ENCODE measurements around the gene FCN3. TPM values are rescaled to one million over a fixed set of nuclear protein-coding genes. Genes with fewer than 3 reads are reported as not detected.

Gene FCN3
- polyA plus RNA-seq, 2 donors, result 1.6 to 2.6 TPM

DNA sequence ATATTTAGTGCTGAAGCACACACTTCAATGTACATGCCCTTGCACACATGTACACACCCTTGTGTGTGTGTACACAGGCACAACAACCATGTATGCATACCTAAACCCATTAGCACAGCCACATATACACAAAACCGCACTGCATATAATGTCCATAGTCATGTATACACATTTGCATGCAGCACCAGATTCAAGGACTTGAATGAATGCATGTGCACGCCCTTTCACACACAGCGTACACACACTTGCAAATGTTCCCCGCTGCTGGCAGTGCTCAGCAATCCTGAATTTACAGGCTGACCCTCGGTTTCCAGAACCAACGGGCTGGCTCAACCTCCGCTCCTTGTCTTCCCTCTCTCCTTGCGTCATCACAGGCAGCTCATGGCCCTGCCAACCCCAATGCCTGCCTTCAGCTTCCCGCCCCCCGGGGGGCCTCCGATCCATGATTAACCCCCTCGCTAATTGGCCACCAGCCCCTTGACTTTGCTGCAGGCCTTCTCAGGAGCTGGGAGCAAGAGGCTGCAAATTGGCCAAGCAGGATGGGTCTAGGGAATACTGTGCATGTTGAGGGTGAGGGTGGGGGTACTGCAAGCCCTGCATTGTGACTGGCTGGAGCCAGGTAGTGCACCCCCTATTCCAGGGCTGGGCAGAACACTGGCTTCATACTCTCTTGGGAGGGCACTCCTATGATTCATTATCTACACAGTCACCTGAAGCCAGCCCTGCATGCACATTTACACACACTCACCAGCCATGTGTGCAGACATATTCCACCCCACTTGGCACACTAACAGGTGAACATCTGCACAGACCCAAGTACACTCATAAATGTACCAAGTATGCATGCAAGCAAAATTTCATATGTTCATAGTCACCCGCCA lies 25.7 kb upstream of the FCN3 start:
- Histone ChIP-seq H3K36me3 (ENCODE audit: control insufficient read depth in 2 of 2, insufficient read depth in 2 of 2, low read length in 1 of 2) (no peaks in the 10 kb centered on the region), H3K27ac (ENCODE audit: low read depth in 2 of 2, low read length in 1 of 2) (peak overlapping the region in 1 of 2 donors; percentile 13), H3K4me3 (ENCODE audit: low read depth in 1 of 2, low read length in 2 of 2) (no peak overlapping the region), H3K4me1 (ENCODE audit: control insufficient read depth in 2 of 2, insufficient read depth in 2 of 2, low read length in 1 of 2) (peaks cover 9 to 23% of the 10 kb centered on the region in 2 donors), H3K27me3 (ENCODE audit: control insufficient read depth in 1 of 2, insufficient read depth in 2 of 2, low read length in 2 of 2) (no peaks in the 10 kb centered on the region), H3K9me3 (ENCODE audit: control insufficient read depth in 2 of 2, insufficient read depth in 1 of 2, low read depth in 1 of 2, low read length in 1 of 2) (no peaks in the 10 kb centered on the region)
- WGBS, 2 donors, result 48% methylated on average over 13 of the region's 13 CpGs

DNA sequence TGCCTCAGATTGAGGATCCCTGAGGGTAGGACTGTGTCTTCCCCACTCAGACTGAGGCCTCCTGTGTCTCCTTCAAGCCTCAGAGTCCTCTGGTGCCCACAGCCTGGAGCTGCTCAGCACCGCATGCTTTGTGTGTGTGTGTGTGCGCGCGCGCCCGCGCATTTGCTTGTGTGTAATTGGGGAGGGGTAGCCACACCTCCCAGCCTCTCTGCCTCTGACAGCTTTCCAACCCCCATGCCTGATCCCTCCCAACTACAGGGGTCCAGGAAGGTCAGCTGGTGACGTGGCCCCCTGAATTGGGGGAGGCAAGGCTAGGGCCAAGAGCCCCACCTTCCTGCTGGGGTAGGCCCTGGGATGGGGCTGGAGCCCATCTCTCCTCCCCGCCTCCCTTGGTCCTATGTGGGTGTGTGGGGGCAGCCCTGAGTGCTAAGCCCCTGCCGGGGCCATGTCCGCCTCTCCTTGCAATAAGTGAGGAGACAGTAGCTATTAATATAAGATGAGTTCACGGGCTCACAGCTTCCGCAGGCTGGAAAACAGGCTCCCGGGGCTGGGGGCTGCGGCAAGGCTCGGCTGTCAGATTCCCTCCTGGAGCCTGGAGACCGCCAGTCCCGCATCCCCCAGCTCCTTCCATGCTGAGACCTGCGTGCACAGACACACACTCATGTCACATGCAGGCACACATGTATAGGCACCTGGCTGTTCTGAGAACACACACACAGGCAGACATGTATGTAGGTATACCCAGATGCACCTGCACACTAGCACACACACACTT lies 24.8 kb upstream of the FCN3 start:
- 56 to 62% methylated on average over 19 of the region's 19 CpGs for WGBS, 2 donors
- no peaks in the 10 kb centered on the region for H3K36me3 ChIP-seq (ENCODE audit: control insufficient read depth in 2 of 2, insufficient read depth in 2 of 2, low read length in 1 of 2)
- no peak overlapping the region for H3K27ac ChIP-seq (ENCODE audit: low read depth in 2 of 2, low read length in 1 of 2)
- peaks cover 9 to 23% of the 10 kb centered on the region in 2 donors for H3K4me1 ChIP-seq (ENCODE audit: control insufficient read depth in 2 of 2, insufficient read depth in 2 of 2, low read length in 1 of 2)
- no peak overlapping the region for H3K4me3 ChIP-seq (ENCODE audit: low read depth in 1 of 2, low read length in 2 of 2)
- no peaks in the 10 kb centered on the region for H3K9me3 ChIP-seq (ENCODE audit: control insufficient read depth in 2 of 2, insufficient read depth in 1 of 2, low read depth in 1 of 2, low read length in 1 of 2)
- H3K27me3 ChIP-seq (ENCODE audit: control insufficient read depth in 1 of 2, insufficient read depth in 2 of 2, low read length in 2 of 2), result no peaks in the 10 kb centered on the region

DNA sequence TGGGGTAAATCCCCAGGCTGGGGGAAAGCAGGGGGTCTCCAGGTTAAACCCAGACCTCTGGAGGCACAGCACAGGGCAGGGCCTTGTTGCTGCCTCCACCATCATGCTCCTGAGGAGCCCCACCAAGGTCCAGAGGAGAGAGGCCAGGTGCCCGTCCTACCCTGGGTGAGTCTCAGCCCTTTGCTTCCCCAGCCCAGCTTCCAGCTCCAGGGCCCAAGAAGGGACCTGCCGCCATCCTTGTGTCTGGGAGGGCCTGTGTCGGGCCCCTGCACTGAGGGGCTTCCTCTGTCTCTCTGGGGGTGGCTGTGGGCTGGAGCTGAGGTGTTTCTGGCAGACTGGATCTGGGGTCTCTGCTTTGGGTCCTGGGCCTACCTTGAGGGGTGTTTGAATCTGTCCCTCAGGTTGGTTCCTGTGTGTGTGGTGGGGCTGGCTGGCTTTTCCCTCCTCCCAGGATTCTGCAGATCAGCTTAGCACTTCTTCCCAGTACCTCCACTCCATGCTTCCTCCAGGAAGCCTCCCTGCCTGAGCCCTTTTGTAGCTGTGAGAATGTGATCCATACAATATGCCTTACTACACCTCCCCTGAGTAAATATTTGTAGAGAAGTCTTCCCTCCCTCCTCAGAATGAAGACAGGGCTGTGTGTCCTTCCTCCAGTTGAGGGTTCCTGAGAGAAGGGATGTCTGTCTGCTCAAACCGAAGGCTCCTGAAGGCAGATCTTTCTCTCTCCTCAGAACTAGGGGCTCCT lies 24.0 kb upstream of the FCN3 start:
- Histone ChIP-seq H3K9me3 (ENCODE audit: control insufficient read depth in 2 of 2, insufficient read depth in 1 of 2, low read depth in 1 of 2, low read length in 1 of 2) (no peaks in the 10 kb centered on the region), H3K36me3 (ENCODE audit: control insufficient read depth in 2 of 2, insufficient read depth in 2 of 2, low read length in 1 of 2) (no peaks in the 10 kb centered on the region), H3K27ac (ENCODE audit: low read depth in 2 of 2, low read length in 1 of 2) (no peak overlapping the region), H3K4me1 (ENCODE audit: control insufficient read depth in 2 of 2, insufficient read depth in 2 of 2, low read length in 1 of 2) (peaks cover 9 to 19% of the 10 kb centered on the region in 2 donors), H3K4me3 (ENCODE audit: low read depth in 1 of 2, low read length in 2 of 2) (no peak overlapping the region), H3K27me3 (ENCODE audit: control insufficient read depth in 1 of 2, insufficient read depth in 2 of 2, low read length in 2 of 2) (no peaks in the 10 kb centered on the region)
- WGBS, 2 donors, result 71 to 78% methylated on average over 4 of the region's 4 CpGs

DNA sequence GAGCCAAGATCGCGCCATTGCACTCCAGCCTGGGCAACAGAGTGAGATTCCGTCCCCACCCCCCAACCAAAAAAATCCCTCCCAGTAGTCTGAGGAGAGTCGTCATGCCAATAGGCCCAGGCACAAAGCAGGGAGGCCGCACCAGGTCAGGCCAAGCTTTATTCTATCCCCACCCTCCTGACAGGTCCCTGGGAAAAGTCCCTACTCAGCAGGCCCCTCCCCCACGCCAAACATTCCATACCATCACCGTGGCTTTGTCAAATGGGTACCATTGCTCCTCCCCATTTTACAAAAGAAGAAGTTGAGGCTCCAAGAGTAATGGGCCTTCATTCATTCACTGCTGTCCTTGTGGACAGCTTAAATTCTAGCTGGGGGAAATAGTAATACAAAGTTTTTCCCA lies 23.1 kb upstream of the FCN3 start:
- Histone ChIP-seq H3K4me1 (ENCODE audit: control insufficient read depth in 2 of 2, insufficient read depth in 2 of 2, low read length in 1 of 2) (peaks cover 5 to 11% of the 10 kb centered on the region in 2 donors), H3K36me3 (ENCODE audit: control insufficient read depth in 2 of 2, insufficient read depth in 2 of 2, low read length in 1 of 2) (no peaks in the 10 kb centered on the region), H3K4me3 (ENCODE audit: low read depth in 1 of 2, low read length in 2 of 2) (no peak overlapping the region), H3K27me3 (ENCODE audit: control insufficient read depth in 1 of 2, insufficient read depth in 2 of 2, low read length in 2 of 2) (no peaks in the 10 kb centered on the region), H3K27ac (ENCODE audit: low read depth in 2 of 2, low read length in 1 of 2) (no peak overlapping the region), H3K9me3 (ENCODE audit: control insufficient read depth in 2 of 2, insufficient read depth in 1 of 2, low read depth in 1 of 2, low read length in 1 of 2) (no peaks in the 10 kb centered on the region)
- 68 to 70% methylated on average over 7 of the region's 7 CpGs for WGBS, 2 donors

DNA sequence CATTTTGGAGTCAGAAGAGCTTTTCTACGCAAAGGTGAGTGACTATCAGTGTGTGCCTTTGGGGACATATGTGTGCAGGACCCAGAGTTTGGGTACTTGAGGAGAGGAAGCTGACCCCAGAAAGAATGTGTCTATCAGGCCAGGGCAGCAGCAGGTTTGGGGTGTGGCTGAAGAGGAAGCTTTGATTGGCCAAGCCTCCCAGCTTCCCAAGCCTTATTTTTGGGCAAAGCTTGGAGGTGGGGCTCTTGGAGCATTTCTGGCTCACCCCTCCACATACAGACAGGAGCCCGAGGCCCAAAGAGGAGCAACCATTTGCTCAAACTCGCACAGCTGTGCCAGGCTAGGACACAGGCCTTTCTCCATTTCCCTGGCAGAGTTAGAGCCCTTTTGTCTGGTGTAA lies 22.5 kb upstream of the FCN3 start:
- no peak overlapping the region for H3K4me3 ChIP-seq (ENCODE audit: low read depth in 1 of 2, low read length in 2 of 2)
- H3K9me3 ChIP-seq (ENCODE audit: control insufficient read depth in 2 of 2, insufficient read depth in 1 of 2, low read depth in 1 of 2, low read length in 1 of 2), result no peaks in the 10 kb centered on the region
- no peaks in the 10 kb centered on the region for H3K36me3 ChIP-seq (ENCODE audit: control insufficient read depth in 2 of 2, insufficient read depth in 2 of 2, low read length in 1 of 2)
- WGBS, 2 donors, result 61 to 64% methylated on average over 3 of the region's 3 CpGs
- H3K27me3 ChIP-seq (ENCODE audit: control insufficient read depth in 1 of 2, insufficient read depth in 2 of 2, low read length in 2 of 2), result no peaks in the 10 kb centered on the region
- peaks cover under 1 to 9% of the 10 kb centered on the region in 2 donors for H3K4me1 ChIP-seq (ENCODE audit: control insufficient read depth in 2 of 2, insufficient read depth in 2 of 2, low read length in 1 of 2)
- H3K27ac ChIP-seq (ENCODE audit: low read depth in 2 of 2, low read length in 1 of 2), result no peak overlapping the region

DNA sequence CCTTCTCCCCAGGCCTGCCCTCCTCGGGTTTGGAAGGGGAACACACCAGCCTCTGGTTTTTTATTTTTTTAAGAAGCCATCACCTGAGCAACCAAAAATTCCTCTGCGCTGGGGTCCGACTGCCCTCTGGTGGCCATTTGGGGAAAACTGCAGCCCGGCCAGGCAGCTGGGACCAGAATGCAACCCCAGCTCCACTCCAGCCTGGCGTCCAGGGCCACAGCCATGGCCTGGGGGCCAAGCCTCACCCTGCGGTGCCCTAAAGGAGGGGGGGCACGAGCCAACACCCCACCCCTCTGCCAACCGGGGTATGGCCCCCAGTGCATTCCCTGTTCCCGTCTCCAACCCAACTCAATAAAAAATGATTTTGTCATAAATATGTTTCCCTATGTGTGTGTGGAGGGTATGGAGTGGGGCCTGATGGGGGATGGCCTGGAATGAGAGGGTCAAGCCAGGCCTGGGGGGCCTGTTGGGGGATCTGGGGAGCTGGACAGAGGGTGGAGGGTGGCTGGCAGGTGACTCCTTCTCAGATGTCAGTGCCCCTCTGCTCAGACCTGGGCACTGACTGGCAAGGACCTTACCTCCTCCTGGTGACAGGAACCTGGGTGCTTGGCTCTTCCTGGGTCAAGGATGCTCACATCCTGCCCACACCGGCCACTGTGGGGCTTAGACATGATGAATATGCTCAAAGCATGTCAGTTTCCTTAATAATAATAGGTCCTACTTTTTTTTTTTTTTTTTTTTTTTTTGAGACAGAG lies 21.0 kb upstream of the FCN3 start:
- no peak overlapping the region for H3K27ac ChIP-seq (ENCODE audit: low read depth in 2 of 2, low read length in 1 of 2)
- H3K4me1 ChIP-seq (ENCODE audit: control insufficient read depth in 2 of 2, insufficient read depth in 2 of 2, low read length in 1 of 2), result peaks cover 2 to 10% of the 10 kb centered on the region in 2 donors
- H3K9me3 ChIP-seq (ENCODE audit: control insufficient read depth in 2 of 2, insufficient read depth in 1 of 2, low read depth in 1 of 2, low read length in 1 of 2), result no peaks in the 10 kb centered on the region
- 3 to 7% methylated on average over 10 of the region's 10 CpGs for WGBS, 2 donors
- no peaks in the 10 kb centered on the region for H3K36me3 ChIP-seq (ENCODE audit: control insufficient read depth in 2 of 2, insufficient read depth in 2 of 2, low read length in 1 of 2)
- H3K4me3 ChIP-seq (ENCODE audit: low read depth in 1 of 2, low read length in 2 of 2), result no peak overlapping the region
- H3K27me3 ChIP-seq (ENCODE audit: control insufficient read depth in 1 of 2, insufficient read depth in 2 of 2, low read length in 2 of 2), result no peaks in the 10 kb centered on the region

DNA sequence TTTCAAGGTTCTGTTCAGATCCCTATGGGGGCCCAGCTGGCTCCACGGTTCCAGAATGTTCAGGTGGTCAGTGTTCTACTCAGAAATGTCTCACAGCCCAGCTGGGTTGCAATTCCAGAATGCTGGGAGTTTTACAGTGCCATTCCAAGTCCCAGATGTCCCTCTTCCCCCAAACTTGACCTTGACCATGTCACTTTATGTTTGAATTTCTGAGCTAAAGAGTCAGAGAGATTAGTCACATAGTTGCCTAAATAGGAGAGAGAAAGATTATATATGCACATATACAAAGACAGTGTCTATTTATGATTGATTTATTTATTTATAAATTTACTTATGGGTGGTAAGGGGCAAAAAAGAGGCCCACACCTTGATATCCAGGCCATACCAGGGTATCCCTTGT lies 20.3 kb upstream of the FCN3 start:
- Histone ChIP-seq H3K9me3 (ENCODE audit: control insufficient read depth in 2 of 2, insufficient read depth in 1 of 2, low read depth in 1 of 2, low read length in 1 of 2) (no peaks in the 10 kb centered on the region), H3K4me1 (ENCODE audit: control insufficient read depth in 2 of 2, insufficient read depth in 2 of 2, low read length in 1 of 2) (peaks cover 2 to 9% of the 10 kb centered on the region in 2 donors), H3K27me3 (ENCODE audit: control insufficient read depth in 1 of 2, insufficient read depth in 2 of 2, low read length in 2 of 2) (no peaks in the 10 kb centered on the region), H3K27ac (ENCODE audit: low read depth in 2 of 2, low read length in 1 of 2) (no peak overlapping the region), H3K36me3 (ENCODE audit: control insufficient read depth in 2 of 2, insufficient read depth in 2 of 2, low read length in 1 of 2) (no peaks in the 10 kb centered on the region), H3K4me3 (ENCODE audit: low read depth in 1 of 2, low read length in 2 of 2) (no peak overlapping the region)
- 67 to 70% methylated on average over 1 of the region's 1 CpG for WGBS, 2 donors

DNA sequence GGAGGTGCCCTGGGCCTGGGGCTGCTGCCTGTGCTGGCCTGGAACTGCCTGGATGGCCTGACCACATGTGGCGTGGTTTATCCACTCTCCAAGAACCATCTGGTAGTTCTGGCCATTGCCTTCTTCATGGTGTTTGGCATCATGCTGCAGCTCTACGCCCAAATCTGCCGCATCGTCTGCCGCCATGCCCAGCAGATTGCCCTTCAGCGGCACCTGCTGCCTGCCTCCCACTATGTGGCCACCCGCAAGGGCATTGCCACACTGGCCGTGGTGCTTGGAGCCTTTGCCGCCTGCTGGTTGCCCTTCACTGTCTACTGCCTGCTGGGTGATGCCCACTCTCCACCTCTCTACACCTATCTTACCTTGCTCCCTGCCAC lies 19.6 kb upstream of the FCN3 start:
- H3K27me3 ChIP-seq (ENCODE audit: control insufficient read depth in 1 of 2, insufficient read depth in 2 of 2, low read length in 2 of 2), result no peaks in the 10 kb centered on the region
- no peak overlapping the region for H3K27ac ChIP-seq (ENCODE audit: low read depth in 2 of 2, low read length in 1 of 2)
- no peaks in the 10 kb centered on the region for H3K36me3 ChIP-seq (ENCODE audit: control insufficient read depth in 2 of 2, insufficient read depth in 2 of 2, low read length in 1 of 2)
- no peaks in the 10 kb centered on the region for H3K9me3 ChIP-seq (ENCODE audit: control insufficient read depth in 2 of 2, insufficient read depth in 1 of 2, low read depth in 1 of 2, low read length in 1 of 2)
- H3K4me3 ChIP-seq (ENCODE audit: low read depth in 1 of 2, low read length in 2 of 2), result no peak overlapping the region
- 95 to 96% methylated on average over 9 of the region's 9 CpGs for WGBS, 2 donors
- peaks cover 2 to 7% of the 10 kb centered on the region in 2 donors for H3K4me1 ChIP-seq (ENCODE audit: control insufficient read depth in 2 of 2, insufficient read depth in 2 of 2, low read length in 1 of 2)
